ENCODE measurements around the gene CFAP45. TPM values are rescaled to one million over a fixed set of nuclear protein-coding genes. Genes with fewer than 3 reads are reported as not detected.
A peak's percentile ranks its signal among the peaks of the same experiment; 100 is the strongest.
"Not testable (repeated sequence)": the region's sequence is repeated elsewhere in the genome, so short reads cannot be mapped to it uniquely, and the experiment has no call there.

The CFAP45 gene
- total RNA-seq, 1 donor from 2014 or later: 1.0 TPM

DNA sequence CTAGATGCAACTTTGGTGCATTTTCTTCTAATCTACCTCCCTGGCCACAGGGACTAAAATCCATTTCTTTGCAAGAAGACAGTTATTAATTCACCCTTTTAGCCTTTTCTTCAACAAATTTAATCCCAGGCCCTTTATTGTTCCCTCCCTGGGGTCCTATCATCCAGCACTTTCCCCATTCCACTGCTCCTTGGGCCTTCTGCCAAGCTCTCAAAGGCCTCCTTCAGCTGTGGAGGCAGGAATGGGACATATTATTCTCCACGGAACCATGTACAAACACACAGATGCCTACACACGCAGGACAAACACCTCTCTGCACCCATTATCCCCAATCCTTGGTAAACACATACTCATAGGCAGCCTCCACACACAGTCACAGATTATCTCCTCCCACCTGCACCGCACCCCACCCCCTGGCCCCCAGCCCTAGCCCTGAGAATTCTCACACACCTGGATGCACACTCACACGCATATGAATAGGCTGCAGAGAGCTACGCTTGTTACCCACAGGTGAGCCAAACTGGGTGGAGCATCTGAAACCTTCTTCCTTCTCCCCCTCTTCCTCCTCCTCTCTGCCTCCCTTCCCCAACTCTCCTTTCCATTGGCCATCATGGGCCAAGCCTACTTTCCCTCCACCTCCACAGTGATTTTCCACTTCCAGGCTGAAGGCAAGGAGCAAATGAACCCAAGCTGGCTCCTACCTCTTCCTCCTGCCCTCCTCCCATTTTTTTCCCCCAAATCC is 13.7 kb upstream of the CFAP45 start:
- Mint-ChIP-seq H3K36me3 (ENCODE audit: low read depth, unreplicated experiment) (peaks cover 24% of the 10 kb centered on the region), H3K4me3 (ENCODE audit: unreplicated experiment) (no peak overlapping the region), H3K4me1 (ENCODE audit: unreplicated experiment) (peaks cover 45% of the 10 kb centered on the region), H3K27me3 (ENCODE audit: unreplicated experiment) (peaks cover 13% of the 10 kb centered on the region), H3K9me3 (ENCODE audit: unreplicated experiment) (no peaks in the 10 kb centered on the region), H3K27ac (ENCODE audit: unreplicated experiment) (peak overlapping the region; percentile 15)
- DNase-seq (ENCODE audit: low spot score): no peak
- TF ChIP-seq, protein P1, sequence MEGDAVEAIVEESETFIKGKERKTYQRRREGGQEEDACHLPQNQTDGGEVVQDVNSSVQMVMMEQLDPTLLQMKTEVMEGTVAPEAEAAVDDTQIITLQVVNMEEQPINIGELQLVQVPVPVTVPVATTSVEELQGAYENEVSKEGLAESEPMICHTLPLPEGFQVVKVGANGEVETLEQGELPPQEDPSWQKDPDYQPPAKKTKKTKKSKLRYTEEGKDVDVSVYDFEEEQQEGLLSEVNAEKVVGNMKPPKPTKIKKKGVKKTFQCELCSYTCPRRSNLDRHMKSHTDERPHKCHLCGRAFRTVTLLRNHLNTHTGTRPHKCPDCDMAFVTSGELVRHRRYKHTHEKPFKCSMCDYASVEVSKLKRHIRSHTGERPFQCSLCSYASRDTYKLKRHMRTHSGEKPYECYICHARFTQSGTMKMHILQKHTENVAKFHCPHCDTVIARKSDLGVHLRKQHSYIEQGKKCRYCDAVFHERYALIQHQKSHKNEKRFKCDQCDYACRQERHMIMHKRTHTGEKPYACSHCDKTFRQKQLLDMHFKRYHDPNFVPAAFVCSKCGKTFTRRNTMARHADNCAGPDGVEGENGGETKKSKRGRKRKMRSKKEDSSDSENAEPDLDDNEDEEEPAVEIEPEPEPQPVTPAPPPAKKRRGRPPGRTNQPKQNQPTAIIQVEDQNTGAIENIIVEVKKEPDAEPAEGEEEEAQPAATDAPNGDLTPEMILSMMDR (IDR thresholded peaks at IDR 0.05; ENCODE audit: unreplicated experiment): no peak

DNA sequence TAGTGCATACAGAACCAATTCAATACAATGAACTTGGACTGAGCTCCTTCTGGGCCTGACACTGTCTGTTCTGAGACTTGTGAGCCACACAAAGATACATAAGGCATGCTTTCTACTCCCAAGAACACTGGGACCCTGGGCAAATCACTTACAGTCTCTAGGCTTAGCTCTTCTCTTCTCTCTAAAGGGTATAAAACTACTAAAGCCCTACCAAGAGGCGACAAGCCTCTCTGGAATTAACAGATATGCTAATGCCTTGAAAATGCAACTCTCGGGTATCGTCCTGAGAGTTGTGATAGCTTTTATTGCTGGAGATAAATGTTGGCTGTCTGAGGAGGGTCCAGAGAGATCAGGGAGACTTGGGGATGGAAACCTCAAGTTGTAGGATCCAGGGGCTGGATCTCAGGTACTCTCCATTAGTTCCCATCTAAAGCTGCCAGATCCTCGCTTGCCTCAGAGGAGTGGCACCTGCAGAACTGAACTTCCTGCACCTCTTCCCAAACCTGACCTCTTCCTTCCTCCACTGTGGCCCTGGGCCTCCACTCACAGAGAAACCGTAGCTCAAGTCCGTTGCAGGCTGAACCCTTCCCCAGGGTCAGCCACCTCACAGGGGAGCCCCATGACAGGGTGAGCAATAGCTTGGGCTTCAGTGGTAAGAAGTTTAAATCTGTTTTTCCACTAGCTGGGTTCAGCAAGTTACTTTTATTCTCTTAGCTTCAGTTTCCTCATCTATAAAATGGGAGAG is 11.5 kb upstream of the CFAP45 start:
- Mint-ChIP-seq H3K36me3 (ENCODE audit: low read depth, unreplicated experiment) (peaks cover 11% of the 10 kb centered on the region), H3K4me1 (ENCODE audit: unreplicated experiment) (peaks cover 35% of the 10 kb centered on the region), H3K27me3 (ENCODE audit: unreplicated experiment) (peaks cover 13% of the 10 kb centered on the region), H3K27ac (ENCODE audit: unreplicated experiment) (peak overlapping the region; percentile 98), H3K4me3 (ENCODE audit: unreplicated experiment) (no peak overlapping the region), H3K9me3 (ENCODE audit: unreplicated experiment) (no peaks in the 10 kb centered on the region)
- TF ChIP-seq, protein P1 (IDR thresholded peaks at IDR 0.05; ENCODE audit: unreplicated experiment): no peak
- DNase-seq (ENCODE audit: low spot score): no peak

DNA sequence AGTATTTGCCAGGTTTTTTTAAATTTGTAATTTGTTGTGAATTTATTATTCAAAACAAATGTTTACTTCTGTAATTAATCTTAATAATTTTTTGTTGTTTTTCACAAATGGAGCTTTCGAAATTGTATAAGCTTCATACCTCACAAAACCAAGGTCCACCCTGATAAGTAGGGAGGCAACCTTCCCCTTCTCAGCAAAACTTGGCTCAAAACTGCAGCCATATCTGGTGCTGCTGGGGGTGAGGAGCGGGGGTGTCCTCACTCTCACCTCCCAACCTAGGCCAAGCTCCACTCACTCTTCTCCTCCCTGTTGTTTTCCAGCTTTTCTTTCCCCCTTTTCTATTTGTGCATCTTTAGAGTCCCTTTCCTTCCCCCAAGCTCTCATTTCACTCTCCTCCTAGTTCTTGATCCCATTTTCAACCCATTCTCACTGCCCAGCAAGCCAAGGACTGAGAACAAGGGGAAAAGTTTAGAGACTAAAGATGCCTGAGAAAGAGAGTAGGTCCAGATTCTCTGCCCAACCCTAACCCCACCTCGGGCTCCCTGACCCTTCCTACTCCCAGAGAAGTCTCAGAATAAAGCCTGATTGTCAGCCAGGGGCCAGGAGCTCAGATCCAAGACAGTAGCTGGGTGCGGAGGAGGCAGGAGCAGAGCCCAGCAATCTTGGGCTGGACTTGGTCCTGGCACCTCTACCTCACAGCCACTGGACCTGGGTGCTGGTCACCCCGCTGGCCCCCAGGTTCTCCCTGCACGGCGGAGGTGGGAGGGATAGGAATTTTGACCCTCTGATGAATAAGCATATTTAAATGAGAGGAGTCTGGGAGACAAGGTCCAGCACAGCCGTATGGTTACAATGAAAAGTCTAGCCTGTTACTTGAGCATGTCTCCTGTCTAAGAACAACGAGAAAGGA is 8.3 kb upstream of the CFAP45 start:
- no peaks in the 10 kb centered on the region for H3K36me3 Mint-ChIP-seq (ENCODE audit: low read depth, unreplicated experiment)
- no peaks in the 10 kb centered on the region for H3K9me3 Mint-ChIP-seq (ENCODE audit: unreplicated experiment)
- peaks cover 7% of the 10 kb centered on the region for H3K27me3 Mint-ChIP-seq (ENCODE audit: unreplicated experiment)
- H3K4me1 Mint-ChIP-seq (ENCODE audit: unreplicated experiment): peaks cover 25% of the 10 kb centered on the region
- no peak for DNase-seq (ENCODE audit: low spot score)
- H3K4me3 Mint-ChIP-seq (ENCODE audit: unreplicated experiment): no peak overlapping the region
- TF ChIP-seq, protein P1 (IDR thresholded peaks at IDR 0.05; ENCODE audit: unreplicated experiment): no peak
- H3K27ac Mint-ChIP-seq (ENCODE audit: unreplicated experiment): no peak overlapping the region

DNA sequence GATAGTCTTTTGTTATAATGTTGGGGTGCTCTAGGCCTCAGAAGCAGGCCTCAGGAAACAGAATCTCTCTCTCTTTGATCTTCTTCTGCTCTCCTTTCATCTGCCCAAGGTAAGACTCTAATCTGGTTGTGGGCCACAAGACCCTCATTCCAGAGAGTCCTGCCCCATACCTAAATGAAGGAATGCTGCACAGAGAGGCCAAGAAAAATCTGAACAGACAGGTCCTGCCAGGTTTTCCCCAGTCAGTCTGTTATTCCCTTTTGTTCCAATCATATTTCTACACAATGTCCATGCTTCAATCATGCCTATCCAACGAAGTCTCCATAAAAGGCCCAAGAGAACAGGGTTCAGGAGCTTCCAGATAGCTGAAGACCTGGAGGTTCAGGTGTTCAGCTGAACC is 7.0 kb upstream of the CFAP45 start:
- peaks cover 21% of the 10 kb centered on the region for H3K4me1 Mint-ChIP-seq (ENCODE audit: unreplicated experiment)
- H3K9me3 Mint-ChIP-seq (ENCODE audit: unreplicated experiment): no peaks in the 10 kb centered on the region
- no peak overlapping the region for H3K27ac Mint-ChIP-seq (ENCODE audit: unreplicated experiment)
- H3K4me3 Mint-ChIP-seq (ENCODE audit: unreplicated experiment): no peak overlapping the region
- H3K27me3 Mint-ChIP-seq (ENCODE audit: unreplicated experiment): peaks cover 7% of the 10 kb centered on the region
- H3K36me3 Mint-ChIP-seq (ENCODE audit: low read depth, unreplicated experiment): no peaks in the 10 kb centered on the region
- TF ChIP-seq, protein P1 (IDR thresholded peaks at IDR 0.05; ENCODE audit: unreplicated experiment): no peak
- no peak for DNase-seq (ENCODE audit: low spot score)

DNA sequence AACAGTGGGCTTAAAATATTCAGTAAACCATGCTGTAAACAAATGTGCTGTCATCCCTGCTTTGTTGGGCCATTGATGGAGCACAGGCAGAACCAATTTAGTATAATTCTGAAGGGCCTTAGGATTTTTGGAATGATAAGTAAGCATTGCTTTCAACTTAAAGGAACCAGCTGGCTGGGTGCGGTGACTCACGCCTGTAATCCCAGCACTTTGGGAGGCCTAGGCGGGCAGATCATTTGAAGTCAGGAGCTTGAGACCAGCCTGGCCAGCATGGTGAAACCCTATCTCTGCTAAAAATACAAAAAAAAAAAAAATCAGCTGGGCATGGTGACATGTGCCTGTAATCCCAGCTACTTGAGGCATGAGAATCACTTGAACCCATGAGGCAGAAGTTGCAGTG is 4.1 kb upstream of the CFAP45 start:
- H3K27ac Mint-ChIP-seq (ENCODE audit: unreplicated experiment); H3K27me3 Mint-ChIP-seq (ENCODE audit: unreplicated experiment); H3K9me3 Mint-ChIP-seq (ENCODE audit: unreplicated experiment); H3K36me3 Mint-ChIP-seq (ENCODE audit: low read depth, unreplicated experiment); H3K4me3 Mint-ChIP-seq (ENCODE audit: unreplicated experiment); DNase-seq (ENCODE audit: low spot score): not testable (repeated sequence)
- peaks cover 14% of the 10 kb centered on the region for H3K4me1 Mint-ChIP-seq (ENCODE audit: unreplicated experiment)
